ENCODE data around the gene CLECL1.
A peak's percentile ranks its signal among the peaks of the same experiment; 100 is the strongest.

GRCh38 chr12:9707864-9708808 is 24.8 kb downstream of the CLECL1 start:
- TF ChIP-seq, protein P1, sequence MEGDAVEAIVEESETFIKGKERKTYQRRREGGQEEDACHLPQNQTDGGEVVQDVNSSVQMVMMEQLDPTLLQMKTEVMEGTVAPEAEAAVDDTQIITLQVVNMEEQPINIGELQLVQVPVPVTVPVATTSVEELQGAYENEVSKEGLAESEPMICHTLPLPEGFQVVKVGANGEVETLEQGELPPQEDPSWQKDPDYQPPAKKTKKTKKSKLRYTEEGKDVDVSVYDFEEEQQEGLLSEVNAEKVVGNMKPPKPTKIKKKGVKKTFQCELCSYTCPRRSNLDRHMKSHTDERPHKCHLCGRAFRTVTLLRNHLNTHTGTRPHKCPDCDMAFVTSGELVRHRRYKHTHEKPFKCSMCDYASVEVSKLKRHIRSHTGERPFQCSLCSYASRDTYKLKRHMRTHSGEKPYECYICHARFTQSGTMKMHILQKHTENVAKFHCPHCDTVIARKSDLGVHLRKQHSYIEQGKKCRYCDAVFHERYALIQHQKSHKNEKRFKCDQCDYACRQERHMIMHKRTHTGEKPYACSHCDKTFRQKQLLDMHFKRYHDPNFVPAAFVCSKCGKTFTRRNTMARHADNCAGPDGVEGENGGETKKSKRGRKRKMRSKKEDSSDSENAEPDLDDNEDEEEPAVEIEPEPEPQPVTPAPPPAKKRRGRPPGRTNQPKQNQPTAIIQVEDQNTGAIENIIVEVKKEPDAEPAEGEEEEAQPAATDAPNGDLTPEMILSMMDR (IDR thresholded peaks at IDR 0.05 in 8 of 11, conservative IDR thresholded peaks at IDR 0.05 in 3 of 11) = peak; percentile 77 to 90 (median 87)
- TF ChIP-seq POLR2A (IDR thresholded peaks at IDR 0.05) (no peak), POLR2AphosphoS5 (IDR thresholded peaks at IDR 0.05) (no peak)
